ENCODE measurements around the gene AOC2. TPM values are rescaled to one million over a fixed set of nuclear protein-coding genes. Genes with fewer than 3 reads are reported as not detected.

AOC2 gene
- total and polyA plus RNA-seq, 2 of the 8 experiments (the other 6 are each of a cell fraction or from before 2014, with no cell fraction given): 4.2 to 4.7 TPM

DNA sequence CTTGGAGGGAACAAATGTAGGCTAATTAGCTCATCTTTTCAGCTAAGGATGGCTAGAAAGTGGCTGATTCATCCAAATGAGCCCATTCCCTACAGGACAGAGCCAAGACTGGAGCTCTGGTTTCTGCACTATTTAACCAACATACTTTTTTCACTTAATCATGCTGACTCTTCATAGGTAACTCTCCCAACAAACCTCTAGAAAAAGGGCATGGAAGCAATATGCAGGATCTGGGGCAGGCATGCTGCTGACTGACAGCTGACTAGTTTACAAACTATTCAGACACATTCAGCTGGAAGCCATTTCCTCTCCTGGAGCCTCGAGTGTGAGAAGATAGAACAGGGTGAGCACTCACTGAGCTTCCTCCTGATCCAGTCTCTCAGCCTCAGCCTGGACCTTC, 26.5 kb upstream of the AOC2 start:
- Histone ChIP-seq H3K79me2 (ENCODE audit: control insufficient read depth in 1 of 2, insufficient read depth in 2 of 2, low read length in 2 of 2) (peaks cover 0 to 2% of the 10 kb centered on the region in 2 experiments; a peak in 1 of 4 replicates), H3K9me3 (ENCODE audit: insufficient read depth in 2 of 2, low read depth in 1 of 2, low read length in 1 of 2) (no peaks in the 10 kb centered on the region), H4K8ac (ENCODE audit: extremely low read depth, insufficient read depth, low read length) (no peak overlapping the region; the same call in 1 of the 2 replicates), H3K4ac (replicated peaks; ENCODE audit: insufficient read length, low read depth, low read length) (no peak overlapping the region), H2BK120ac (replicated peaks; ENCODE audit: low read depth, low read length) (no peak overlapping the region), H2BK20ac (ENCODE audit: low read length) (no peak overlapping the region), H3K23me2 (ENCODE audit: low read depth, low read length) (no peaks in the 10 kb centered on the region), H4K5ac (ENCODE audit: insufficient read length, low read depth, low read length) (no peak overlapping the region), H4K20me1 (replicated peaks in 1 of 2; ENCODE audit: control insufficient read depth in 1 of 2, insufficient read depth in 2 of 2, low read length in 2 of 2) (no peaks in the 10 kb centered on the region), H3K4me2 (ENCODE audit: insufficient read depth in 1 of 2, low read depth in 2 of 2, low read length in 2 of 2) (no peak overlapping the region), H3K9ac (replicated peaks in 1 of 4; ENCODE audit: extremely low read depth in 1 of 4, low read depth in 3 of 4, low read length in 3 of 4) (no peak overlapping the region), H3K79me1 (ENCODE audit: low read depth, low read length) (peaks cover 1% of the 10 kb centered on the region; the same call in 1 of the 2 replicates), H3K36me3 (ENCODE audit: control insufficient read depth in 2 of 4, insufficient read depth in 4 of 4, low read length in 3 of 4) (peaks cover 18 to 60% (median 47%) of the 10 kb centered on the region in 4 experiments), H2BK15ac (ENCODE audit: low read length) (no peak overlapping the region), H3K27ac (ENCODE audit: low read depth, low read length) (no peak overlapping the region), H3K18ac (ENCODE audit: extremely low read depth, low read length) (no peak overlapping the region), H3K14ac (ENCODE audit: insufficient read length) (no peak overlapping the region), H3K27me3 (replicated peaks in 1 of 4; ENCODE audit: control insufficient read depth in 3 of 4, extremely low read depth in 1 of 4, insufficient read depth in 3 of 4, low read length in 3 of 4) (no peaks in the 10 kb centered on the region), H3K23ac (ENCODE audit: insufficient read length) (no peak overlapping the region), H3K56ac (replicated peaks; ENCODE audit: insufficient read length, low read depth, low read length) (no peak overlapping the region), H2BK12ac (ENCODE audit: low read depth, low read length) (no peak overlapping the region), H3K4me3 (ENCODE audit: extremely low read depth in 1 of 4, insufficient read depth in 2 of 4, low read depth in 3 of 4, low read length in 4 of 4) (no peak overlapping the region), H4K91ac (replicated peaks; ENCODE audit: insufficient read length, low read length) (no peak overlapping the region), H3K4me1 (replicated peaks in 1 of 4; ENCODE audit: control insufficient read depth in 3 of 4, insufficient read depth in 4 of 4, low read length in 3 of 4) (no peaks in the 10 kb centered on the region), H2AK5ac (ENCODE audit: low read depth, low read length) (no peak overlapping the region), H2BK5ac (ENCODE audit: low read depth, low read length) (no peak overlapping the region), H2AFZ (ENCODE audit: low read length) (no peak overlapping the region)
- DNase-seq (ENCODE audit: low read depth in 1 of 2, low spot score in 2 of 2): no peak
- 94% methylated on average over 1 of the region's 1 CpG; no CpG with 5 or more reads in 1 of the 2 experiments for WGBS, 2 experiments (ENCODE audit: extremely low coverage in 1 of 2, insufficient coverage in 1 of 2, insufficient read length in 1 of 2, insufficient replicate concordance in 2 of 2, low coverage in 1 of 2, low lambda C conversion rate in 2 of 2, missing lambda C conversion rate in 1 of 2)
- no peak for FAIRE-seq
- ChIA-PET CTCF (ENCODE audit: partially characterized antibody) (interaction anchor here (0.9 to 6.8 kb wide), 13 partner anchors 9 to 1061 kb away, joined by 3 to 45 read pairs (median 4); partner anchors contain the start of genes CNTD1, COA3 and PSME3), POLR2A (ENCODE audit: partially characterized antibody) (interaction anchor here (0.6 to 1.3 kb wide), 3 partner anchors 20 to 28 kb away, joined by 3 to 4 read pairs (median 3); no protein-coding TSS in a partner anchor)
- no peak for TF ChIP-seq CREB1 (IDR thresholded peaks at IDR 0.05)
- no peak for TF ChIP-seq ZNF274 (IDR thresholded peaks at IDR 0.05; ENCODE audit: borderline replicate concordance, extremely low read depth, low read length)
- no peak for TF ChIP-seq SIN3A (conservative IDR thresholded peaks at IDR 0.05 in 1 of 2, IDR thresholded peaks at IDR 0.05 in 1 of 2; ENCODE audit: low read depth in 1 of 2, low read length in 2 of 2)
- TF ChIP-seq RNF2 (IDR thresholded peaks at IDR 0.05; ENCODE audit: borderline replicate concordance, low read depth, low read length, missing control alignments, poor library complexity, severe bottlenecking): no peak
- no peak for TF ChIP-seq KDM5A (IDR thresholded peaks at IDR 0.05; ENCODE audit: low read length)
- no peak for TF ChIP-seq FOSL1 (IDR thresholded peaks at IDR 0.05; ENCODE audit: insufficient read depth, low read depth, low read length)
- no peak for TF ChIP-seq SP2 (IDR thresholded peaks at IDR 0.05; ENCODE audit: low read length)
- no peak for TF ChIP-seq MAFK (IDR thresholded peaks at IDR 0.05; ENCODE audit: low read depth, low read length)
- no peak for TF ChIP-seq TAF1 (IDR thresholded peaks at IDR 0.05; ENCODE audit: low read depth, low read length)
- no peak for TF ChIP-seq SIX5 (IDR thresholded peaks at IDR 0.05; ENCODE audit: low read depth, low read length)
- no peak for TF ChIP-seq RXRA (IDR thresholded peaks at IDR 0.05; ENCODE audit: insufficient read depth, low read depth, low read length)
